Endodermal cell (in vitro differentiated cells): ENCODE data around the gene SLC9C2. TPM values are rescaled to one million over a fixed set of nuclear protein-coding genes. Genes with fewer than 3 reads are reported as not detected.

Source experiments
- DNase-seq: peaks from one replicate; pipeline ENCODE4 v3.0.0-alpha.2; 2017
- H3K27ac ChIP-seq: 2 replicates; pipeline ENCODE4 v1.5.1; 2013; ENCODE audit warnings: mild to moderate bottlenecking, low read depth, low read length, moderate library complexity
- H3K27me3 ChIP-seq: 2 replicates; pipeline ENCODE4 v1.6.1; 2013; ENCODE audit warnings: mild to moderate bottlenecking, low read length, moderate library complexity; ENCODE audit not compliant: insufficient read depth, control insufficient read depth, poor library complexity, severe bottlenecking
- H3K36me3 ChIP-seq: 2 replicates; pipeline ENCODE4 v1.7.0; 2013; ENCODE audit warnings: mild to moderate bottlenecking, low read length, moderate library complexity; ENCODE audit not compliant: control insufficient read depth, insufficient read depth
- H3K4me1 ChIP-seq: one replicate; pipeline ENCODE4 v1.7.0; 2013; ENCODE audit warnings: low read length; ENCODE audit not compliant: control insufficient read depth, insufficient read depth
- H3K4me3 ChIP-seq: 2 replicates; pipeline ENCODE4 v1.5.1; 2013; ENCODE audit warnings: mild to moderate bottlenecking, low read length, moderate library complexity
- H3K9ac ChIP-seq: 2 replicates; pipeline ENCODE4 v1.6.1; 2013; ENCODE audit warnings: mild to moderate bottlenecking, low read length, moderate library complexity; ENCODE audit not compliant: poor library complexity, severe bottlenecking; ENCODE audit errors: extremely low read depth
- H3K9me3 ChIP-seq: 2 replicates; pipeline ENCODE4 v1.6.1; 2013; ENCODE audit warnings: mild to moderate bottlenecking, low read length, moderate library complexity; ENCODE audit not compliant: control insufficient read depth
- H3K27ac Mint-ChIP-seq: 2 replicates; pipeline ENCODE4 v1.8.0; 2020; ENCODE audit warnings: mixed read lengths
- H3K27me3 Mint-ChIP-seq: 2 replicates; pipeline ENCODE4 v1.8.0; 2021; ENCODE audit warnings: mild to moderate bottlenecking, mixed read lengths; ENCODE audit not compliant: insufficient read depth
- H3K36me3 Mint-ChIP-seq: 2 replicates; pipeline ENCODE4 v1.8.0; 2020; ENCODE audit warnings: low read depth, mixed read lengths
- H3K4me1 Mint-ChIP-seq: 2 replicates; pipeline ENCODE4 v1.8.0; 2020; ENCODE audit warnings: mixed read lengths
- H3K4me3 Mint-ChIP-seq: 2 replicates; pipeline ENCODE4 v1.8.0; 2020; ENCODE audit warnings: mild to moderate bottlenecking, moderate library complexity, mixed read lengths
- H3K9me3 Mint-ChIP-seq: 2 replicates; pipeline ENCODE4 v1.8.0; 2020; ENCODE audit warnings: mild to moderate bottlenecking, mixed read lengths
- CTCF ChIP-seq: fragments of 200-600 bp; sonication (generic); conservative IDR thresholded peaks from 2 replicates; pipeline ENCODE4 v1.5.0; 2021; ENCODE audit warnings: antibody characterized with exemption, mild to moderate bottlenecking
- WGBS, 2 experiments: methylation state at CpG; one replicate each; pipeline versions ENCODE4 v1.1.5 to v1.1.7; 2013; ENCODE audit warnings: missing lambda C conversion rate in 2 of 2, mixed read lengths in 1 of 2; ENCODE audit not compliant: insufficient coverage in 1 of 2, insufficient read length in 1 of 2; 5-methylcytosine and 5-hydroxymethylcytosine counted together
- total RNA-seq, 2 donors: library from RNA; stranded (reverse); fragmentation: NEBNext Ultra II Directional in 1 of 2; extraction: Animal tissue kit (Norgen Biotek cat#: 25700) in 1 of 2; gene quantifications; 2 replicates in 1 of 2; 3 replicates in 1 of 2; pipeline ENCODE4 v1.2.1, GENCODE V29; 2021

The SLC9C2 gene
- total RNA-seq, 2 donors from 2014 or later = not detected

- peaks cover 51% of the 10 kb centered on the region for H3K36me3 ChIP-seq
- peak overlapping the region; percentile 87 for H3K9ac ChIP-seq
- H3K4me1 ChIP-seq = peaks cover 4% of the 10 kb centered on the region
- H3K36me3 Mint-ChIP-seq = peaks cover 55% of the 10 kb centered on the region
- peak; percentile 61 for DNase-seq
- 5% methylated on average over 8 to 9 of the region's 9 CpGs for WGBS, 2 experiments
- peak overlapping the region; percentile 85 for H3K27ac Mint-ChIP-seq
- peak overlapping the region; percentile 97 for H3K4me3 Mint-ChIP-seq
- peak overlapping the region; percentile 96 for H3K4me3 ChIP-seq
- no peak overlapping the region for H3K27ac ChIP-seq
- TF ChIP-seq CTCF = no peak
- H3K27me3 ChIP-seq = no peaks in the 10 kb centered on the region
- H3K9me3 Mint-ChIP-seq = peaks cover 7% of the 10 kb centered on the region
- H3K4me1 Mint-ChIP-seq = peaks cover 54% of the 10 kb centered on the region
- H3K9me3 ChIP-seq = peaks cover 4% of the 10 kb centered on the region
- no peaks in the 10 kb centered on the region for H3K27me3 Mint-ChIP-seq
These were observed 124.7 kb downstream of the SLC9C2 start for GRCh38 chr1:173478094-173478674.

- 0 to 1% methylated on average over 15 to 69 of the region's 69 CpGs for WGBS, 2 experiments
- peaks cover 53% of the 10 kb centered on the region for H3K36me3 Mint-ChIP-seq
- Histone ChIP-seq H3K9me3 (peaks cover 11% of the 10 kb centered on the region), H3K27ac (peak within 1 kb of the TSS; percentile 78), H3K27me3 (no peaks in the 10 kb centered on the region), H3K4me3 (peak within 1 kb of the TSS; percentile 96), H3K4me1 (peaks cover 4% of the 10 kb centered on the region), H3K36me3 (peaks cover 50% of the 10 kb centered on the region), H3K9ac (peak within 1 kb of the TSS; percentile 87)
- H3K4me1 Mint-ChIP-seq = peaks cover 54% of the 10 kb centered on the region
- peaks cover 11% of the 10 kb centered on the region for H3K9me3 Mint-ChIP-seq
- peak within 1 kb of the TSS; percentile 94 for H3K27ac Mint-ChIP-seq
- H3K27me3 Mint-ChIP-seq = no peaks in the 10 kb centered on the region
- no peak for DNase-seq
- no peak for TF ChIP-seq CTCF
- H3K4me3 Mint-ChIP-seq = peak within 1 kb of the TSS; percentile 97
These were observed 125.4 kb downstream of the SLC9C2 start, which contains the start of gene PRDX6 for GRCh38 chr1:173477286-173478093. Gene PRDX6 (plus strand): TSS chr1:173477335. CDS start chr1:173477398, 63 bp downstream.

- Mint-ChIP-seq H3K4me3 (peak overlapping the region; percentile 97), H3K27ac (peak overlapping the region; percentile 88), H3K9me3 (peaks cover 18% of the 10 kb centered on the region), H3K27me3 (no peaks in the 10 kb centered on the region), H3K36me3 (peaks cover 53% of the 10 kb centered on the region), H3K4me1 (peaks cover 46% of the 10 kb centered on the region)
- Histone ChIP-seq H3K9ac (peak overlapping the region; percentile 75), H3K9me3 (peaks cover 18% of the 10 kb centered on the region), H3K4me1 (peaks cover 4% of the 10 kb centered on the region), H3K27me3 (no peaks in the 10 kb centered on the region), H3K4me3 (peak overlapping the region; percentile 92), H3K27ac (peak overlapping the region; percentile 56), H3K36me3 (peaks cover 50% of the 10 kb centered on the region)
- 0% methylated on average over 62 of the region's 62 CpGs; no CpG with 5 or more reads in 1 of the 2 experiments for WGBS, 2 experiments
- TF ChIP-seq CTCF = no peak
- DNase-seq = peak; percentile 96
These were observed 126.1 kb downstream of the SLC9C2 start for GRCh38 chr1:173476665-173477285.
